Cardiac fibroblast (primary cell): Measurements from ENCODE around the gene MACROD2.

Source experiments
- DNase-seq, 2 donors: peaks; one replicate each; pipeline versions ENCODE4 v3.0.0 to v3.0.0-alpha.2; 2010; ENCODE audit warnings: low read depth in 2 of 2
- H3K4me3 ChIP-seq, 2 donors: replicated peaks in 1 of 2; 1 replicate in 1 of 2; 2 replicates in 1 of 2; pipeline ENCODE4 v1.5.1; 2011; ENCODE audit warnings: low read depth in 2 of 2, low read length in 2 of 2, mild to moderate bottlenecking in 2 of 2, moderate library complexity in 1 of 2
- CTCF ChIP-seq: IDR thresholded peaks from one replicate; pipeline ENCODE4 v1.5.1; 2011; ENCODE audit warnings: low read depth, mild to moderate bottlenecking, low read length, inconsistent platforms

Gene MACROD2

GRCh38 chr20:14333721-14334120, 338.4 kb downstream of the MACROD2 start:
- TF ChIP-seq CTCF: no peak
- no peak for DNase-seq
- no peak overlapping the region for H3K4me3 ChIP-seq

- DNase-seq: peak; percentile 24 to 61
These were observed 339.1 kb downstream of the MACROD2 start for GRCh38 chr20:14334306-14334930.

GRCh38 chr20:14335052-14335451, 339.7 kb downstream of the MACROD2 start:
- H3K4me3 ChIP-seq: no peak overlapping the region
- DNase-seq: no peak
- no peak for TF ChIP-seq CTCF

More at GRCh38 chr20:14334306-14334930, 339.1 kb downstream of the MACROD2 start:
- TF ChIP-seq CTCF: no peak
- H3K4me3 ChIP-seq: no peak overlapping the region

GRCh38 chr20:14336686-14337085, 341.4 kb downstream of the MACROD2 start:
- TF ChIP-seq CTCF: no peak
- DNase-seq: peak in 1 of 2 donors; percentile 22
- peak overlapping the region; percentile 25 to 48 for H3K4me3 ChIP-seq

- peak within 1 kb of the TSS; percentile 25 to 48 for H3K4me3 ChIP-seq
- DNase-seq: peak; percentile 86 to 95
- peak; percentile 69 for TF ChIP-seq CTCF
These were observed 342.3 kb downstream of the MACROD2 start, which contains the start of gene FLRT3 for GRCh38 chr20:14337400-14338171. Gene FLRT3 (minus strand): TSS chr20:14337612. CDS start chr20:14327506, 10,106 bp downstream.

- DNase-seq: peak; percentile 4 to 61
- no peak for TF ChIP-seq CTCF
- H3K4me3 ChIP-seq: no peak overlapping the region
These were observed 346.5 kb downstream of the MACROD2 start for GRCh38 chr20:14341801-14342200.
